Measurements from ENCODE around the gene DIS3. TPM values are rescaled to one million over a fixed set of nuclear protein-coding genes. Genes with fewer than 3 reads are reported as not detected.

Gene DIS3
- total RNA-seq, 2 donors from 2014 or later = 21.1 to 32.0 TPM

- ATAC-seq (ENCODE audit: insufficient number of reproducible peaks, low FRiP score, low read depth) (no peak), DNase-seq (ENCODE audit: low spot score) (no peak)
- TF ChIP-seq CTCF (IDR thresholded peaks at IDR 0.05) = no peak
- Histone ChIP-seq H3K36me3 (peaks cover 48% of the 10 kb centered on the region), H3K27me3 (replicated peaks; ENCODE audit: insufficient read depth) (no peaks in the 10 kb centered on the region), H3K27ac (no peak overlapping the region), H3K4me1 (ENCODE audit: control insufficient read depth in 1 of 2, low read depth in 2 of 2) (peaks cover 0 to 11% of the 10 kb centered on the region in 2 donors), H3K9me3 (no peaks in the 10 kb centered on the region), H3K4me3 (no peak overlapping the region)
These were observed 21.5 kb downstream of the DIS3 start for GRCh38 chr13:72760189-72760588.

GRCh38 chr13:72757792-72758535, 23.7 kb downstream of the DIS3 start:
- no peak overlapping the region for H3K4me3 ChIP-seq
- no peak overlapping the region for H3K27ac ChIP-seq
- H3K36me3 ChIP-seq = peaks cover 54% of the 10 kb centered on the region
- peaks cover 0 to 1% of the 10 kb centered on the region in 2 donors for H3K4me1 ChIP-seq (ENCODE audit: control insufficient read depth in 1 of 2, low read depth in 2 of 2)
- no peaks in the 10 kb centered on the region for H3K27me3 ChIP-seq (replicated peaks; ENCODE audit: insufficient read depth)
- ATAC-seq (ENCODE audit: insufficient number of reproducible peaks, low FRiP score, low read depth) (no peak), DNase-seq (ENCODE audit: low spot score) (no peak)
- no peak for TF ChIP-seq CTCF (IDR thresholded peaks at IDR 0.05)
- no peaks in the 10 kb centered on the region for H3K9me3 ChIP-seq

- TF ChIP-seq CTCF (IDR thresholded peaks at IDR 0.05) = no peak
- H3K4me1 ChIP-seq (ENCODE audit: control insufficient read depth in 1 of 2, low read depth in 2 of 2) = no peaks in the 10 kb centered on the region
- H3K4me3 ChIP-seq = no peak overlapping the region
- H3K27me3 ChIP-seq (replicated peaks; ENCODE audit: insufficient read depth) = no peaks in the 10 kb centered on the region
- H3K36me3 ChIP-seq = peaks cover 32% of the 10 kb centered on the region
- DNase-seq (ENCODE audit: low spot score) (no peak), ATAC-seq (ENCODE audit: insufficient number of reproducible peaks, low FRiP score, low read depth) (no peak)
- no peak overlapping the region for H3K27ac ChIP-seq
- H3K9me3 ChIP-seq = no peaks in the 10 kb centered on the region
These were observed 27.6 kb downstream of the DIS3 start for GRCh38 chr13:72754111-72754510.

GRCh38 chr13:72751220-72751619, 30.5 kb downstream of the DIS3 start:
- H3K9me3 ChIP-seq = no peaks in the 10 kb centered on the region
- H3K4me1 ChIP-seq (ENCODE audit: control insufficient read depth in 1 of 2, low read depth in 2 of 2) = no peaks in the 10 kb centered on the region
- no peak overlapping the region for H3K27ac ChIP-seq
- ATAC-seq (ENCODE audit: insufficient number of reproducible peaks, low FRiP score, low read depth) = no peak
- peaks cover 16% of the 10 kb centered on the region for H3K36me3 ChIP-seq
- H3K27me3 ChIP-seq (replicated peaks; ENCODE audit: insufficient read depth) = no peaks in the 10 kb centered on the region
- TF ChIP-seq CTCF (IDR thresholded peaks at IDR 0.05) = no peak
- no peak overlapping the region for H3K4me3 ChIP-seq
- no peak for DNase-seq (ENCODE audit: low spot score)

GRCh38 chr13:72745260-72745659, 36.4 kb downstream of the DIS3 start:
- no peaks in the 10 kb centered on the region for H3K27me3 ChIP-seq (replicated peaks; ENCODE audit: insufficient read depth)
- DNase-seq (ENCODE audit: low spot score) = no peak
- TF ChIP-seq CTCF (IDR thresholded peaks at IDR 0.05) = no peak
- H3K27ac ChIP-seq = no peak overlapping the region
- ATAC-seq (ENCODE audit: insufficient number of reproducible peaks, low FRiP score, low read depth) = no peak
- H3K4me1 ChIP-seq (ENCODE audit: control insufficient read depth in 1 of 2, low read depth in 2 of 2) = no peaks in the 10 kb centered on the region
- no peaks in the 10 kb centered on the region for H3K36me3 ChIP-seq
- no peaks in the 10 kb centered on the region for H3K9me3 ChIP-seq
- no peak overlapping the region for H3K4me3 ChIP-seq
